Prostate gland (tissue), 2 donors: ENCODE data around the gene THAP7. TPM values are rescaled to one million over a fixed set of nuclear protein-coding genes. Genes with fewer than 3 reads are reported as not detected.
A peak's percentile ranks its signal among the peaks of the same experiment; 100 is the strongest.
"Not testable (repeated sequence)": the region's sequence is repeated elsewhere in the genome, so short reads cannot be mapped to it uniquely, and the experiment has no call there.

Source experiments
- DNase-seq: peaks from one replicate; pipeline ENCODE4 v3.0.0-alpha.2; 2019; ENCODE audit warnings: low spot score
- H3K27ac ChIP-seq, 2 donors: fragments of 200-600 bp; sonication (generic); 2 replicates each; pipeline ENCODE4 v1.5.1; 2017 to 2019
- H3K27me3 ChIP-seq: fragments of 200-600 bp; sonication (generic); replicated peaks from 2 replicates; pipeline ENCODE4 v1.5.1; 2019; ENCODE audit not compliant: insufficient read depth
- H3K36me3 ChIP-seq, 2 donors: fragments of 200-600 bp; sonication (generic); 1 replicate in 1 of 2; 2 replicates in 1 of 2; pipeline versions ENCODE4 v1.5.1 to v1.8.1; 2017 to 2019
- H3K4me1 ChIP-seq: fragments of 200-600 bp; sonication (generic); replicated peaks from 2 replicates; pipeline ENCODE4 v1.5.1; 2019
- H3K4me3 ChIP-seq, 2 donors: fragments of 200-600 bp; sonication (generic); 2 replicates each; pipeline ENCODE4 v1.5.1; 2017 to 2019
- H3K9me3 ChIP-seq: fragments of 200-600 bp; sonication (generic); 2 replicates; pipeline ENCODE4 v1.5.1; 2017
- CTCF ChIP-seq, 4 experiments: fragments of 200-600 bp in 2 of 4; fragments of 450-650 bp in 2 of 4; sonication (generic) in 2 of 4; IDR thresholded peaks; 1 replicate in 3 of 4; 2 replicates in 1 of 4; pipeline ENCODE4 v1.5.1; 2016 to 2019; ENCODE audit warnings: antibody characterized with exemption in 4 of 4, mild to moderate bottlenecking in 2 of 4, moderate library complexity in 2 of 4
- POLR2A ChIP-seq: fragments of 450-650 bp; IDR thresholded peaks from one replicate; pipeline ENCODE4 v1.6.1; 2016; ENCODE audit warnings: antibody characterized with exemption, mild to moderate bottlenecking
- POLR2AphosphoS5 ChIP-seq: sonication (generic); formaldehyde crosslinking; IDR thresholded peaks from one replicate; pipeline ENCODE4 v1.6.1; 2017; ENCODE audit warnings: antibody characterized with exemption
- WGBS: methylation state at CpG from one replicate; pipeline ENCODE4 v1.1.5; 2018; 5-methylcytosine and 5-hydroxymethylcytosine counted together
- intact Hi-C: fragments of 100-400 bp; cut with DNase I; formaldehyde crosslinking; loops from one replicate; pipeline ENCODE4 v1.14.2; 2022
- total RNA-seq, 2 donors: library from RNA; depleted of rRNA; stranded (reverse); fragments of >200 nt; gene quantifications; one replicate each; pipeline ENCODE4 v1.1.0, GENCODE V29; 2016

The THAP7 gene
- 10 to 100 TPM; 77.7 to 83.1 TPM for total RNA-seq

- 1% methylated on average over 73 of the region's 83 CpGs for WGBS
- intact Hi-C loops: loop anchor here (5.0 kb wide), 1 partner anchor 84 kb away; the partner anchor contains the start of gene CRKL
- Histone ChIP-seq H3K36me3 (peaks cover 0 to 11% of the 10 kb centered on the region in 2 donors), H3K27ac (peak within 1 kb of the TSS; percentile 96 to 97), H3K4me1 (peaks cover 16% of the 10 kb centered on the region), H3K9me3 (no peaks in the 10 kb centered on the region), H3K27me3 (no peaks in the 10 kb centered on the region), H3K4me3 (peak within 1 kb of the TSS; percentile 57 to 66)
- TF ChIP-seq POLR2AphosphoS5: peak; percentile 92
- no peak for TF ChIP-seq CTCF (IDR thresholded peaks at IDR 0.05)
- TF ChIP-seq POLR2A: peak; percentile 68
- DNase-seq: peak; percentile 95
Measured at GRCh38 chr22:21001601-21002325, at the start of gene THAP7. Gene THAP7, minus strand, starts transcription at chr22:21002118. Its CDS starts 207 bp downstream, at chr22:21001911.

- Histone ChIP-seq H3K9me3 (no peaks in the 10 kb centered on the region), H3K27me3 (no peaks in the 10 kb centered on the region), H3K27ac (no peak overlapping the region), H3K36me3 (no peaks in the 10 kb centered on the region), H3K4me1 (no peaks in the 10 kb centered on the region), H3K4me3 (no peak overlapping the region)
- no peak for DNase-seq
- WGBS: 85% methylated on average over 9 of the region's 9 CpGs
- intact Hi-C loops: no loop called here
- no peak for TF ChIP-seq CTCF (IDR thresholded peaks at IDR 0.05)
- TF ChIP-seq POLR2AphosphoS5: no peak
- no peak for TF ChIP-seq POLR2A
Measured at GRCh38 chr22:21051145-21051830, 49.4 kb upstream of the THAP7 start.

- 99% methylated on average over 8 of the region's 12 CpGs for WGBS
- DNase-seq, H3K27me3 ChIP-seq, H3K9me3 ChIP-seq, intact Hi-C loops, H3K4me3 ChIP-seq, H3K36me3 ChIP-seq, H3K4me1 ChIP-seq, H3K27ac ChIP-seq: not testable (repeated sequence)
Measured at GRCh38 chr22:21048965-21049364, 47.0 kb upstream of the THAP7 start.

GRCh38 chr22:21048448-21048847, 46.5 kb upstream of the THAP7 start:
- intact Hi-C loops, H3K36me3 ChIP-seq, H3K4me1 ChIP-seq, H3K27ac ChIP-seq, H3K27me3 ChIP-seq, DNase-seq, H3K9me3 ChIP-seq, H3K4me3 ChIP-seq: not testable (repeated sequence)
- WGBS: 88% methylated on average over 5 of the region's 5 CpGs

- Histone ChIP-seq H3K36me3 (no peaks in the 10 kb centered on the region), H3K9me3 (no peaks in the 10 kb centered on the region), H3K27me3 (no peaks in the 10 kb centered on the region), H3K27ac (no peak overlapping the region), H3K4me3 (no peak overlapping the region), H3K4me1 (no peaks in the 10 kb centered on the region)
- TF ChIP-seq POLR2AphosphoS5: no peak
- no peak for TF ChIP-seq POLR2A
- TF ChIP-seq CTCF (IDR thresholded peaks at IDR 0.05): no peak
- intact Hi-C loops: no loop called here
- 80% methylated on average over 7 of the region's 7 CpGs for WGBS
- no peak for DNase-seq
Measured at GRCh38 chr22:21047730-21048129, 45.8 kb upstream of the THAP7 start.
